GM12878 (cell line): ENCODE measurements around the gene OR51A7. TPM values are rescaled to one million over a fixed set of nuclear protein-coding genes. Genes with fewer than 3 reads are reported as not detected.

ENCODE experiments used
- ATAC-seq: fragments of 200-7000 bp; cut with Tn5 transposase; 3 replicates; pipeline ENCODE4 v1.9.1; 2020; ENCODE audit warnings: mild to moderate bottlenecking, moderate library complexity
- BruUV-seq: library from RNA; stranded (reverse); fragments of 400-500 nt; replicated peaks from 2 replicates; lab custom pipeline; 2021; lab: Mats Ljungman, UMichigan
- CTCF ChIA-PET: fragments of 300-600 bp; sonication (Branson Sonifier 250); formaldehyde crosslinking; extraction: SDS; loops from one replicate; lab custom pipeline; 2021; ENCODE audit warnings: inconsistent platforms; lab: Yijun Ruan, JAX
- POLR2A ChIA-PET: fragments of 350-600 bp; formaldehyde crosslinking; extraction: SDS; loops from one replicate; lab custom pipeline; 2021; ENCODE audit warnings: inconsistent platforms; lab: Charles Lee
- RAD21 ChIA-PET: fragments of 300-600 bp; sonication (Branson Sonifier 250); formaldehyde crosslinking; loops from one replicate; lab custom pipeline; 2023; ENCODE audit warnings: antibody characterized with exemption; ENCODE audit not compliant: unreplicated experiment; lab: Charles Lee
- SMC1A ChIA-PET: fragments of 300-600 bp; sonication (Branson Sonifier 250); formaldehyde crosslinking; loops from one replicate; lab custom pipeline; 2023; ENCODE audit not compliant: unreplicated experiment, uncharacterized antibody; lab: Charles Lee
- DNase-seq: peaks from one replicate; pipeline ENCODE4 v3.0.0-alpha.2; 2011; ENCODE audit warnings: low read depth, low spot score
- FAIRE-seq: peaks from 3 replicates; lab custom pipeline; 2011; peaks lifted over from hg19 to GRCh38; lab: Jason Lieb, UNC
- H2AFZ ChIP-seq: 2 replicates; pipeline ENCODE4 v1.6.0; 2011; ENCODE audit warnings: low read depth, low read length, control low read depth; ENCODE audit not compliant: control insufficient read depth
- H3K27ac ChIP-seq: 2 replicates; pipeline ENCODE4 v1.5.1; 2011; ENCODE audit warnings: control low read depth; ENCODE audit not compliant: control insufficient read depth, insufficient read depth
- H3K27me3 ChIP-seq, 2 experiments: replicated peaks in 1 of 2; 2 replicates each; pipeline versions ENCODE4 v1.6.0 to v1.6.1; 2011; ENCODE audit warnings: low read length in 1 of 2; ENCODE audit not compliant: control insufficient read depth in 2 of 2, insufficient read depth in 2 of 2
- H3K36me3 ChIP-seq, 2 experiments: 2 replicates each; pipeline ENCODE4 v1.5.1; 2011; ENCODE audit warnings: low read length in 1 of 2; ENCODE audit not compliant: control insufficient read depth in 2 of 2, insufficient read depth in 2 of 2
- H3K4me1 ChIP-seq: 2 replicates; pipeline ENCODE4 v1.6.1; 2011; ENCODE audit warnings: mild to moderate bottlenecking, low read length, moderate library complexity, mixed read lengths; ENCODE audit not compliant: control insufficient read depth, insufficient read depth
- H3K4me2 ChIP-seq: 2 replicates; pipeline ENCODE4 v1.6.0; 2011; ENCODE audit warnings: control low read depth; ENCODE audit not compliant: control insufficient read depth, insufficient read depth
- H3K4me3 ChIP-seq: fragments of 200-600 bp; sonication (generic); 2 replicates; pipeline ENCODE4 v1.5.1; 2016
- H3K79me2 ChIP-seq: 2 replicates; pipeline ENCODE4 v1.6.0; 2011; ENCODE audit warnings: low read length; ENCODE audit not compliant: control insufficient read depth, insufficient read depth
- H3K9ac ChIP-seq: 2 replicates; pipeline ENCODE4 v1.8.0; 2011; ENCODE audit warnings: low read length, control low read depth, mixed read lengths; ENCODE audit not compliant: control insufficient read depth, insufficient read depth
- H3K9me3 ChIP-seq: replicated peaks from 3 replicates; pipeline ENCODE4 v1.5.1; 2011; ENCODE audit warnings: mild to moderate bottlenecking, low read length; ENCODE audit not compliant: control insufficient read depth, insufficient read depth
- H4K20me1 ChIP-seq: 2 replicates; pipeline ENCODE4 v1.6.0; 2011; ENCODE audit not compliant: control insufficient read depth, insufficient read depth
- CBX5 ChIP-seq: sonication (generic); IDR thresholded peaks from 2 replicates; pipeline ENCODE4 v1.6.1; 2016; ENCODE audit warnings: low read depth, moderate library complexity, mild to moderate bottlenecking, inconsistent platforms
- FOS ChIP-seq: IDR thresholded peaks from 3 replicates; pipeline ENCODE4 v1.6.1; 2011; ENCODE audit warnings: borderline replicate concordance; ENCODE audit not compliant: insufficient read length; ENCODE audit errors: extremely low read depth
- LARP7 ChIP-seq: fragments of 450-650 bp; IDR thresholded peaks from 2 replicates; pipeline ENCODE4 v1.6.1; 2017; ENCODE audit warnings: mild to moderate bottlenecking
- SMAD5 ChIP-seq: IDR thresholded peaks from 2 replicates; pipeline ENCODE4 v1.6.1; 2016; ENCODE audit warnings: antibody characterized with exemption, low read depth
- SPI1 ChIP-seq: IDR thresholded peaks from 2 replicates; pipeline ENCODE4 v1.6.1; 2011; ENCODE audit warnings: low read depth, mild to moderate bottlenecking, low read length, moderate library complexity, borderline replicate concordance; ENCODE audit not compliant: insufficient read depth
- YBX1 ChIP-seq: fragments of 450-650 bp; IDR thresholded peaks from 2 replicates; pipeline ENCODE4 v1.6.1; 2016; ENCODE audit warnings: antibody characterized with exemption
- ZNF622 ChIP-seq: fragments of 450-650 bp; IDR thresholded peaks from 2 replicates; pipeline ENCODE4 v1.6.1; 2017; ENCODE audit warnings: mild to moderate bottlenecking, inconsistent platforms
- WGBS: methylation state at CpG from one replicate; pipeline ENCODE4 v1.1.6; 2016; ENCODE audit warnings: low lambda C conversion rate; ENCODE audit not compliant: insufficient replicate concordance, insufficient coverage; ENCODE audit errors: missing lambda C conversion rate; 5-methylcytosine and 5-hydroxymethylcytosine counted together
- in situ Hi-C: fragments of 300-500 bp; cut with MboI; formaldehyde crosslinking; loops from 9 replicates; pipeline ENCODE4 v1.14.3; 2018; ENCODE audit warnings: mixed read lengths
- intact Hi-C: fragments of 100-400 bp; cut with micrococcal nuclease; formaldehyde crosslinking; loops from one replicate; pipeline ENCODE4 v1.14.2; 2022; ENCODE audit not compliant: unreplicated experiment
- polyA plus RNA-seq, 11 experiments: library from polyadenylated mRNA; depleted of rRNA in 4 of 11; unstranded in 6 of 11; stranded (reverse) in 5 of 11; fragments of >200 nt; fragmentation: Nextera tagmentation in 4 of 11; fragmentation: Illumina TruSeq in 1 of 11; extraction: Ambion mirVana in 4 of 11; extraction: Trizol in 1 of 11; gene quantifications; 1 replicate in 1 of 11; 2 replicates in 10 of 11; pipeline versions ENCODE4 v1.2.1 to v1.2.3, GENCODE V29; 2011 to 2016; ENCODE audit warnings: inconsistent platforms in 2 of 11, missing spikeins in 2 of 11, low read depth in 1 of 11
- total RNA-seq, 4 experiments: library from RNA; depleted of rRNA in 3 of 4; stranded (reverse); fragments of >200 nt in 3 of 4; fragmentation: Illumina TruSeq in 1 of 4; extraction: Trizol in 1 of 4; gene quantifications; 2 replicates each; pipeline versions ENCODE4 v1.2.1 to v1.2.3, GENCODE V29; 2013 to 2021
- TF ChIP-seq, protein P1 (sequence below): IDR thresholded peaks from 2 replicates; pipeline ENCODE4 v1.6.1; 2012; ENCODE audit warnings: low read depth, low read length, improper control_type of control experiment

Gene OR51A7
- total and polyA plus RNA-seq, 10 of the 15 experiments (the other 5 are each of a cell fraction or from before 2014, with no cell fraction given) = not detected

DNA sequence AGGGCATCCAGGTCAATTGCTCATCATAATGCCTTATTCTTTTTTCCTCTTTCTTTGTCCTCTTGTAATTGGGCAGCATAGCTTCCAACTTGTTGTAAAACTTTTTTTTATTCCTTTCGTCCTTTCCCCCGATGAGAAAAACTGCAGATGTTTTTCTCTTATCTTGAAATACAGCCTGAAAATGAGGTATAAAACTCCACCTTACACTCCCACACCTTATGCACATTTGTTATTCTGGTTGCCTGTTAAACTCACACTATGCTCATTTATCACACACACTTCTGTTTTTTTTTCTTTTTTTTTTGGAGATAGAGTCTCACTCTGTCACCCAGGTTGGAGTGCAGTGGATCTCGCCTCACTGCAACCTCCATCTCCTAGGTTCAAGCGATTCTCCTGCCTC lies 53.8 kb downstream of the OR51A7 start:
- intact Hi-C loops (no loop called here), in situ Hi-C loops (no loop called here)
- no peaks in the 10 kb centered on the region for H4K20me1 ChIP-seq
- H2AFZ ChIP-seq = no peak overlapping the region
- CTCF ChIA-PET = no interaction called here
- no peak overlapping the region for H3K4me2 ChIP-seq
- WGBS = 55% methylated on average over 4 of the region's 4 CpGs
- TF ChIP-seq YBX1 (no peak), CBX5 (no peak), ZNF622 (no peak), LARP7 (no peak), SPI1 (no peak), SMAD5 (no peak), FOS (no peak)
- TF ChIP-seq, protein P1, sequence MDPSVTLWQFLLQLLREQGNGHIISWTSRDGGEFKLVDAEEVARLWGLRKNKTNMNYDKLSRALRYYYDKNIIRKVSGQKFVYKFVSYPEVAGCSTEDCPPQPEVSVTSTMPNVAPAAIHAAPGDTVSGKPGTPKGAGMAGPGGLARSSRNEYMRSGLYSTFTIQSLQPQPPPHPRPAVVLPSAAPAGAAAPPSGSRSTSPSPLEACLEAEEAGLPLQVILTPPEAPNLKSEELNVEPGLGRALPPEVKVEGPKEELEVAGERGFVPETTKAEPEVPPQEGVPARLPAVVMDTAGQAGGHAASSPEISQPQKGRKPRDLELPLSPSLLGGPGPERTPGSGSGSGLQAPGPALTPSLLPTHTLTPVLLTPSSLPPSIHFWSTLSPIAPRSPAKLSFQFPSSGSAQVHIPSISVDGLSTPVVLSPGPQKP = no peak
- DNase-seq (no peak), FAIRE-seq (no peak), ATAC-seq (no peak)
- no peaks in the 10 kb centered on the region for H3K9me3 ChIP-seq
- POLR2A ChIA-PET = no interaction called here
- H3K4me3 ChIP-seq = no peak overlapping the region
- H3K4me1 ChIP-seq = no peaks in the 10 kb centered on the region
- no peaks in the 10 kb centered on the region for H3K36me3 ChIP-seq
- no TSS peak for BruUV-seq
- H3K79me2 ChIP-seq = no peaks in the 10 kb centered on the region
- H3K9ac ChIP-seq = no peak overlapping the region
- RAD21 ChIA-PET = no interaction called here
- SMC1A ChIA-PET = interaction anchor here (1.1 kb wide), 1 partner anchor 12 kb away, joined by 3 read pairs; no protein-coding TSS in a partner anchor
- H3K27me3 ChIP-seq = no peaks in the 10 kb centered on the region
- no peak overlapping the region for H3K27ac ChIP-seq

Other genes starting within 250 kb of the OR51A7 start
Only the 7 nearest of the 16 such genes appear.
- gene OR51F2, start 82.5 kb upstream of the OR51A7 start, total RNA-seq (2014; rRNA removed) = not detected in 2 replicates
- gene OR51F2, start 82.5 kb upstream of the OR51A7 start, total RNA-seq (2014; rRNA removed; fragmentation: Illumina TruSeq; extraction: Trizol) = not detected in 2 replicates
- not detected in 2 replicates for gene OR51F2, start 82.5 kb upstream of the OR51A7 start, total RNA-seq (2021)
- gene OR51F2, start 82.5 kb upstream of the OR51A7 start, polyA plus RNA-seq (2011; rRNA removed) = not detected in 2 replicates
- not detected in 2 replicates for gene OR51F2, start 82.5 kb upstream of the OR51A7 start, polyA plus RNA-seq (2014; fragmentation: Illumina TruSeq; extraction: Trizol)
- gene OR51F2, start 82.5 kb upstream of the OR51A7 start, polyA plus RNA-seq (2014; fragmentation: Nextera tagmentation; extraction: Ambion mirVana) = not detected
- not detected in 2 replicates for gene OR51F2, start 82.5 kb upstream of the OR51A7 start, polyA plus RNA-seq (2014; rRNA removed)
- not detected for gene OR51F2, start 82.5 kb upstream of the OR51A7 start, polyA plus RNA-seq (2016; fragmentation: Nextera tagmentation; extraction: Ambion mirVana)
- not detected in 2 replicates for gene OR51S1, start 54.6 kb upstream of the OR51A7 start, total RNA-seq (2014; rRNA removed)
- not detected in 2 replicates for gene OR51S1, start 54.6 kb upstream of the OR51A7 start, total RNA-seq (2014; rRNA removed; fragmentation: Illumina TruSeq; extraction: Trizol)
- gene OR51S1, start 54.6 kb upstream of the OR51A7 start, total RNA-seq (2021) = not detected in 2 replicates
- gene OR51S1, start 54.6 kb upstream of the OR51A7 start, polyA plus RNA-seq (2011; rRNA removed) = not detected in 2 replicates
- not detected in 2 replicates for gene OR51S1, start 54.6 kb upstream of the OR51A7 start, polyA plus RNA-seq (2014; fragmentation: Illumina TruSeq; extraction: Trizol)
- gene OR51S1, start 54.6 kb upstream of the OR51A7 start, polyA plus RNA-seq (2014; fragmentation: Nextera tagmentation; extraction: Ambion mirVana) = not detected
- not detected in 2 replicates for gene OR51S1, start 54.6 kb upstream of the OR51A7 start, polyA plus RNA-seq (2014; rRNA removed)
- not detected for gene OR51S1, start 54.6 kb upstream of the OR51A7 start, polyA plus RNA-seq (2016; fragmentation: Nextera tagmentation; extraction: Ambion mirVana)
- not detected in 2 replicates for gene OR51T1, start 21.9 kb upstream of the OR51A7 start, total RNA-seq (2014; rRNA removed)
- not detected in 2 replicates for gene OR51T1, start 21.9 kb upstream of the OR51A7 start, total RNA-seq (2014; rRNA removed; fragmentation: Illumina TruSeq; extraction: Trizol)
- not detected in 2 replicates for gene OR51T1, start 21.9 kb upstream of the OR51A7 start, total RNA-seq (2021)
- not detected in 2 replicates for gene OR51T1, start 21.9 kb upstream of the OR51A7 start, polyA plus RNA-seq (2011; rRNA removed)
- gene OR51T1, start 21.9 kb upstream of the OR51A7 start, polyA plus RNA-seq (2014; fragmentation: Illumina TruSeq; extraction: Trizol) = not detected in 2 replicates
- gene OR51T1, start 21.9 kb upstream of the OR51A7 start, polyA plus RNA-seq (2014; fragmentation: Nextera tagmentation; extraction: Ambion mirVana) = not detected
- gene OR51T1, start 21.9 kb upstream of the OR51A7 start, polyA plus RNA-seq (2014; rRNA removed) = not detected in 2 replicates
- gene OR51T1, start 21.9 kb upstream of the OR51A7 start, polyA plus RNA-seq (2016; fragmentation: Nextera tagmentation; extraction: Ambion mirVana) = not detected
- not detected in 2 replicates for gene OR51G2, start 15.6 kb downstream of the OR51A7 start, total RNA-seq (2014; rRNA removed)
- not detected in 2 replicates for gene OR51G2, start 15.6 kb downstream of the OR51A7 start, total RNA-seq (2014; rRNA removed; fragmentation: Illumina TruSeq; extraction: Trizol)
- not detected in 2 replicates for gene OR51G2, start 15.6 kb downstream of the OR51A7 start, total RNA-seq (2021)
- gene OR51G2, start 15.6 kb downstream of the OR51A7 start, polyA plus RNA-seq (2011; rRNA removed) = not detected in 2 replicates
- not detected in 2 replicates for gene OR51G2, start 15.6 kb downstream of the OR51A7 start, polyA plus RNA-seq (2014; fragmentation: Illumina TruSeq; extraction: Trizol)
- gene OR51G2, start 15.6 kb downstream of the OR51A7 start, polyA plus RNA-seq (2014; fragmentation: Nextera tagmentation; extraction: Ambion mirVana) = not detected
- not detected in 2 replicates for gene OR51G2, start 15.6 kb downstream of the OR51A7 start, polyA plus RNA-seq (2014; rRNA removed)
- not detected for gene OR51G2, start 15.6 kb downstream of the OR51A7 start, polyA plus RNA-seq (2016; fragmentation: Nextera tagmentation; extraction: Ambion mirVana)
- gene OR51G1, start 20.6 kb downstream of the OR51A7 start, total RNA-seq (2014; rRNA removed) = not detected in 2 replicates
- not detected in 2 replicates for gene OR51G1, start 20.6 kb downstream of the OR51A7 start, total RNA-seq (2014; rRNA removed; fragmentation: Illumina TruSeq; extraction: Trizol)
- not detected in 2 replicates for gene OR51G1, start 20.6 kb downstream of the OR51A7 start, total RNA-seq (2021)
- gene OR51G1, start 20.6 kb downstream of the OR51A7 start, polyA plus RNA-seq (2011; rRNA removed) = not detected in 2 replicates
- gene OR51G1, start 20.6 kb downstream of the OR51A7 start, polyA plus RNA-seq (2014; fragmentation: Illumina TruSeq; extraction: Trizol) = not detected in 2 replicates
- not detected for gene OR51G1, start 20.6 kb downstream of the OR51A7 start, polyA plus RNA-seq (2014; fragmentation: Nextera tagmentation; extraction: Ambion mirVana)
- not detected in 2 replicates for gene OR51G1, start 20.6 kb downstream of the OR51A7 start, polyA plus RNA-seq (2014; rRNA removed)
- gene OR51G1, start 20.6 kb downstream of the OR51A7 start, polyA plus RNA-seq (2016; fragmentation: Nextera tagmentation; extraction: Ambion mirVana) = not detected
- not detected in 2 replicates for gene OR51A4, start 43.8 kb downstream of the OR51A7 start, total RNA-seq (2014; rRNA removed)
- gene OR51A4, start 43.8 kb downstream of the OR51A7 start, total RNA-seq (2014; rRNA removed; fragmentation: Illumina TruSeq; extraction: Trizol) = not detected in 2 replicates
- not detected in 2 replicates for gene OR51A4, start 43.8 kb downstream of the OR51A7 start, total RNA-seq (2021)
- gene OR51A4, start 43.8 kb downstream of the OR51A7 start, polyA plus RNA-seq (2011; rRNA removed) = not detected in 2 replicates
- gene OR51A4, start 43.8 kb downstream of the OR51A7 start, polyA plus RNA-seq (2014; fragmentation: Illumina TruSeq; extraction: Trizol) = not detected in 2 replicates
- not detected for gene OR51A4, start 43.8 kb downstream of the OR51A7 start, polyA plus RNA-seq (2014; fragmentation: Nextera tagmentation; extraction: Ambion mirVana)
- gene OR51A4, start 43.8 kb downstream of the OR51A7 start, polyA plus RNA-seq (2014; rRNA removed) = not detected in 2 replicates
- not detected for gene OR51A4, start 43.8 kb downstream of the OR51A7 start, polyA plus RNA-seq (2016; fragmentation: Nextera tagmentation; extraction: Ambion mirVana)
- gene OR51A2, start 51.9 kb downstream of the OR51A7 start, total RNA-seq (2014; rRNA removed) = not detected in 2 replicates
- not detected in 2 replicates for gene OR51A2, start 51.9 kb downstream of the OR51A7 start, total RNA-seq (2014; rRNA removed; fragmentation: Illumina TruSeq; extraction: Trizol)
- gene OR51A2, start 51.9 kb downstream of the OR51A7 start, total RNA-seq (2021) = not detected in 2 replicates
- not detected in 2 replicates for gene OR51A2, start 51.9 kb downstream of the OR51A7 start, polyA plus RNA-seq (2011; rRNA removed)
- not detected in 2 replicates for gene OR51A2, start 51.9 kb downstream of the OR51A7 start, polyA plus RNA-seq (2014; fragmentation: Illumina TruSeq; extraction: Trizol)
- gene OR51A2, start 51.9 kb downstream of the OR51A7 start, polyA plus RNA-seq (2014; fragmentation: Nextera tagmentation; extraction: Ambion mirVana) = not detected
- gene OR51A2, start 51.9 kb downstream of the OR51A7 start, polyA plus RNA-seq (2014; rRNA removed) = not detected in 2 replicates
- not detected for gene OR51A2, start 51.9 kb downstream of the OR51A7 start, polyA plus RNA-seq (2016; fragmentation: Nextera tagmentation; extraction: Ambion mirVana)